SK-MEL-5 (cell line): ENCODE measurements around the gene MAD2L1BP. TPM values are rescaled to one million over a fixed set of nuclear protein-coding genes. Genes with fewer than 3 reads are reported as not detected.

ENCODE experiments used
- total RNA-seq: library from RNA; depleted of rRNA; stranded (reverse); fragments of >200 nt; shearing (Covaris generic); gene quantifications from 2 replicates; pipeline ENCODE4 v1.2.3, GENCODE V29; 2014; rRNA removed

The MAD2L1BP gene
- total RNA-seq, 1 experiment from 2014 or later, result 166 TPM

Other genes with a start within 250 kb of the MAD2L1BP start
- gene ABCC10, start 208.3 kb upstream of the MAD2L1BP start, total RNA-seq, result 16.6 and 17.1 TPM in 2 replicates
- gene DLK2, start 180.3 kb upstream of the MAD2L1BP start, total RNA-seq, result 0.48 and 0.83 TPM in 2 replicates
- gene TJAP1, start 158.3 kb upstream of the MAD2L1BP start, total RNA-seq, result 12.4 and 18.2 TPM in 2 replicates
- gene LRRC73, start 125.5 kb upstream of the MAD2L1BP start, total RNA-seq, result 0.42 and 0.64 TPM in 2 replicates
- 156 and 160 TPM in 2 replicates for gene YIPF3, start 118.9 kb upstream of the MAD2L1BP start, total RNA-seq
- 45.3 and 47.5 TPM in 2 replicates for gene POLR1C, start 118.8 kb upstream of the MAD2L1BP start, total RNA-seq
- 51.4 and 55.3 TPM in 2 replicates for gene XPO5, start 59.8 kb upstream of the MAD2L1BP start, total RNA-seq
- 7.2 and 8.7 TPM in 2 replicates for gene POLH, start 59.7 kb upstream of the MAD2L1BP start, total RNA-seq
- gene GTPBP2, start 6.6 kb upstream of the MAD2L1BP start, total RNA-seq, result 95.2 and 101 TPM in 2 replicates
- 1.1 and 1.7 TPM in 2 replicates for gene RSPH9, start 9.2 kb downstream of the MAD2L1BP start, total RNA-seq
- gene MRPS18A, start 52.0 kb downstream of the MAD2L1BP start, total RNA-seq, result 80.8 and 83.0 TPM in 2 replicates
- 35.5 and 37.2 TPM in 2 replicates for gene VEGFA, start 134.4 kb downstream of the MAD2L1BP start, total RNA-seq